Astrocyte of the cerebellum (primary cell): ENCODE results near the gene PCSK5.

Source experiments
- DNase-seq: peaks from one replicate; pipeline ENCODE4 v3.0.0-alpha.2; 2011; ENCODE audit warnings: low read depth
- H3K4me3 ChIP-seq: 2 replicates; pipeline ENCODE4 v1.5.1; 2011; ENCODE audit warnings: mild to moderate bottlenecking, low read depth, low read length, moderate library complexity
- in situ Hi-C: cut with HindIII; loops from 2 replicates; pipeline ENCODE4 v1.10.0; 2017; ENCODE audit warnings: low sequenced_read_pairs
- TF ChIP-seq, protein P1 (sequence below): IDR thresholded peaks from 2 replicates; pipeline ENCODE4 v1.5.1; 2012; ENCODE audit warnings: low read length, low read depth, moderate library complexity, mild to moderate bottlenecking; ENCODE audit errors: missing control alignments

PCSK5 gene

DNA sequence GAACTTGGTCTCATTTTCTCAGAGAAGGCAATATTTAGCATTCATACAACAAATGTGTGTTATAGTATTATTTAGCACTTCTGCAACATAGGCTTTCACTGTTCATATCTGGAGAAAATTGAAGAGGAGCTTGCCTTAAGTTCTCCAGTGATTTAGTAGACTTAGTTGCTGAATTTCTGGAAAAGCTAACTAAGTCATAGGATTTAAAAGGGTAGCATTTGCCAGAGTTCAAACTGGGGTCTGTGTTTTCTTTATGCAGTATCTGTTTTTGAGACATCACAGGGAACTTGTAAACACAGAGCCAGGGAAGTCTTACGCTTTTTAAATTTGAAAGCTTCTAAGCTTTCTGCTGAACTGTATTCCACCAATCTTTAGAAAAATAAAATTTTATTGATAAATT lies 8.7 kb upstream of the PCSK5 start:
- TF ChIP-seq, protein P1, sequence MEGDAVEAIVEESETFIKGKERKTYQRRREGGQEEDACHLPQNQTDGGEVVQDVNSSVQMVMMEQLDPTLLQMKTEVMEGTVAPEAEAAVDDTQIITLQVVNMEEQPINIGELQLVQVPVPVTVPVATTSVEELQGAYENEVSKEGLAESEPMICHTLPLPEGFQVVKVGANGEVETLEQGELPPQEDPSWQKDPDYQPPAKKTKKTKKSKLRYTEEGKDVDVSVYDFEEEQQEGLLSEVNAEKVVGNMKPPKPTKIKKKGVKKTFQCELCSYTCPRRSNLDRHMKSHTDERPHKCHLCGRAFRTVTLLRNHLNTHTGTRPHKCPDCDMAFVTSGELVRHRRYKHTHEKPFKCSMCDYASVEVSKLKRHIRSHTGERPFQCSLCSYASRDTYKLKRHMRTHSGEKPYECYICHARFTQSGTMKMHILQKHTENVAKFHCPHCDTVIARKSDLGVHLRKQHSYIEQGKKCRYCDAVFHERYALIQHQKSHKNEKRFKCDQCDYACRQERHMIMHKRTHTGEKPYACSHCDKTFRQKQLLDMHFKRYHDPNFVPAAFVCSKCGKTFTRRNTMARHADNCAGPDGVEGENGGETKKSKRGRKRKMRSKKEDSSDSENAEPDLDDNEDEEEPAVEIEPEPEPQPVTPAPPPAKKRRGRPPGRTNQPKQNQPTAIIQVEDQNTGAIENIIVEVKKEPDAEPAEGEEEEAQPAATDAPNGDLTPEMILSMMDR, result no peak
- in situ Hi-C loops, result no loop called here
- DNase-seq, result no peak
- H3K4me3 ChIP-seq, result no peak overlapping the region

- TF ChIP-seq, protein P1, result no peak
- no peak overlapping the region for H3K4me3 ChIP-seq
- DNase-seq, result no peak
- in situ Hi-C loops, result no loop called here
These were observed 4.8 kb upstream of the PCSK5 start for GRCh38 chr9:75885652-75886051.

- no peak for DNase-seq
- TF ChIP-seq, protein P1, result no peak
- in situ Hi-C loops, result no loop called here
- H3K4me3 ChIP-seq, result peak overlapping the region; percentile 81
These were observed 896 bp upstream of the PCSK5 start for GRCh38 chr9:75889577-75889976.

DNA sequence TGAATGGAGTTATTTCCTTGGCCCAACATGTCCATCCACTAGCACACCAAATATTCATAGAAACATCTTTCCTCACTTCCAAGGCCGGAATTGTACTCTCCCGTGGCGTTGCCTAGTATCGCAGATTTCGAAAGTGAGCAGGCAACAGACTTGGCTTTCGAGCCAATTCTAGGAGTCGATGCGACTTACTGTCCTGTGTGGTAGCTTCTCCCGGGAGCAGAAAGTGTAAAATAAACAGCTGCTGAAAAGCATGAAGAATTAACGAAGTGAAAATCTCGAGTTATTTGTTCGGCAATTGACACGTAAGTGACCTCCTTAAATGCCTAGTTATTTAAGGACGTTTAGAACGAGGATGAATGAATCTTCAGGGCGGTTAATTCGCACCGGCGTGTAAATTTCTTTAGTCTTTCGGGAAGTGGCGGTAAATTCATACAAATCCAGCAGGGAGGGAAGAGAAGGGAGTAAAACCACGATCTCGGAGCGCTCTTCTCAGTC lies 449 bp upstream of the PCSK5 start:
- H3K4me3 ChIP-seq, result peak overlapping the region; percentile 81
- in situ Hi-C loops, result no loop called here
- TF ChIP-seq, protein P1, result no peak
- DNase-seq, result peak; percentile 38

DNA sequence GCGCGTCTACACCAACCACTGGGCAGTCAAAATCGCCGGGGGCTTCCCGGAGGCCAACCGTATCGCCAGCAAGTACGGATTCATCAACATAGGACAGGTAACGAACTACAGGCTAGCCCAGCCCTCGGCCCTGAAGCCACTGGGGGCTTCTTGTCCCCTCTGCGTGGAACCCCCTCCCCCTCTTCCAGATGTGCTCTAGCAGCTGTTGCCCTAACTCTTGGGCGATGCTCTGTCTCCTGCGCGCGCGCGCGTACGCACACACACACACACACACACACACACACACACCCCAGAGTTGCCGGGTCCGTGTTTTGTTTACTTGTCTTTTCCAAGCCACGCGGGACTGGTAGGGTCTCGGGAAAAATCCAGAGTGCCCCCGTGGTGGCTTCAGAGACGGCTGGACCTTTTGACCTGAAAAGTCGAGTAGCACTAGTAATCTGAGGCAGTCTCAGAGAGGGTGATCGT lies 836 bp downstream of the PCSK5 start:
- in situ Hi-C loops, result no loop called here
- TF ChIP-seq, protein P1, result no peak
- no peak for DNase-seq
- H3K4me3 ChIP-seq, result peak overlapping the region; percentile 81

DNA sequence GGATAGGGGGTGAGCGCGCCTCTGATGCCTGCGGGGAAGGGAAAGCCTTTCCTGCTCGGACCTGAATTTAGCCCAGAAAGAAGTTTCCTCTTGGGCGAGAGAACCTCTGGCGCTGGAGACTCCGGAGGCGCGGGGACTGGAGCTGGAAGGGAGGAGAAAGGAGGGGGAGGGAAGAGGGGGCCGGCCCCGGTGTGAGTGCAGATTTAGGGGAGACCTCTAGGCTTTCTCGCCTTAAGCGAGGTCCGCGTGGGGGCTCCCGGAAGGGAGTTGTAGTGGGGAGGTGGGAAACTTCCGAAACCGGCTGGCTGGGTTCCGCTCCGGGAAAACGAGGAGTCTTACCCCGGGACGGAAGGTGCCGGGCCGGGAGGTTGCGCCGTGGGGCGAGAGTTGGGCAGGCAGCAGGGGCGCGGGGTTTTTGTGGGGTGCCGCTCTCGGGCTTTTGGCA lies 1.3 kb downstream of the PCSK5 start:
- no peak for DNase-seq
- H3K4me3 ChIP-seq, result peak overlapping the region; percentile 81
- TF ChIP-seq, protein P1, result no peak
- in situ Hi-C loops, result no loop called here
